Ovary (tissue), 9 donors: ENCODE measurements around the gene NOXO1. TPM values are rescaled to one million over a fixed set of nuclear protein-coding genes. Genes with fewer than 3 reads are reported as not detected.
"Not testable (repeated sequence)": the region's sequence is repeated elsewhere in the genome, so short reads cannot be mapped to it uniquely, and the experiment has no call there.

Experiments
- DNase-seq, 5 donors: peaks; one replicate each; pipeline ENCODE4 v3.0.0-alpha.2; 2019 to 2020
- H3K27ac ChIP-seq, 2 donors: fragments of 200-600 bp; one replicate each; pipeline versions ENCODE4 v1.5.1 to v1.8.0; 2019 to 2022
- H3K27me3 ChIP-seq: fragments of 200-600 bp; one replicate; pipeline ENCODE4 v1.8.0; 2022
- H3K36me3 ChIP-seq: fragments of 200-600 bp; sonication (generic); one replicate; pipeline ENCODE4 v1.5.1; 2019
- H3K4me1 ChIP-seq: one replicate; pipeline ENCODE4 v1.8.1; 2013; ENCODE audit warnings: mild to moderate bottlenecking, moderate library complexity; ENCODE audit not compliant: insufficient read depth
- H3K4me3 ChIP-seq: fragments of 200-600 bp; sonication (generic); one replicate; pipeline ENCODE4 v1.5.1; 2017
- H3K9me3 ChIP-seq, 2 donors: fragments of 200-600 bp in 1 of 2; sonication (generic) in 1 of 2; one replicate each; pipeline versions ENCODE4 v1.5.1 to v1.8.1; 2013 to 2019; ENCODE audit warnings: mild to moderate bottlenecking in 1 of 2, moderate library complexity in 1 of 2
- CTCF ChIP-seq, 3 donors: fragments of 450-650 bp in 2 of 3; fragments of 200-600 bp in 1 of 3; IDR thresholded peaks; one replicate each; pipeline versions ENCODE4 v1.5.1 to v1.8.0; 2016 to 2022; ENCODE audit warnings: antibody characterized with exemption in 3 of 3, mild to moderate bottlenecking in 1 of 3
- EP300 ChIP-seq: sonication (generic); formaldehyde crosslinking; IDR thresholded peaks from one replicate; pipeline ENCODE4 v1.6.1; 2017; ENCODE audit warnings: antibody characterized with exemption
- POLR2A ChIP-seq: fragments of 450-650 bp; IDR thresholded peaks from one replicate; pipeline ENCODE4 v1.6.1; 2017; ENCODE audit warnings: antibody characterized with exemption, mild to moderate bottlenecking, moderate library complexity
- WGBS, 3 donors: extraction: QIAGEN DNeasy Blood & Tissue Kit in 1 of 3; methylation state at CpG; one replicate each; pipeline versions ENCODE4 v1.1.5 to v1.1.7; 2013 to 2017; 5-methylcytosine and 5-hydroxymethylcytosine counted together
- intact Hi-C, 4 donors: fragments of 100-400 bp; cut with DNase I; formaldehyde crosslinking; loops; one replicate each; pipeline versions ENCODE4 v1.11.0 to v1.15.1; 2022 to 2023
- polyA plus RNA-seq, 2 donors: library from polyadenylated mRNA; stranded (reverse); fragments of 200-250 nt in 1 of 2; fragments of 350-450 nt in 1 of 2; fragmentation: Illumina TruSeq in 1 of 2; extraction: RNeasy Lipid Tissue Mini Kit (QIAGEN cat#74804) in 1 of 2; gene quantifications; one replicate each; pipeline ENCODE4 v1.2.3, GENCODE V29; 2013 to 2014
- total RNA-seq, 7 donors: library from RNA; depleted of rRNA in 2 of 7; stranded (reverse); fragments of >200 nt in 2 of 7; fragmentation: NEBNext Ultra II Directional in 3 of 7; extraction: Animal tissue kit (Norgen Biotek cat#: 25700) in 3 of 7; gene quantifications; one replicate each; pipeline versions ENCODE4 v1.1.0 to v1.2.4, GENCODE V29; 2016 to 2023
- donor health status: DM: no; HTN: no; CAD: no; lungs with moderate emphysema.
- donor health status: DM: no; HTN: no; CAD: no.
- donor health status: Bipolar disorder and iron deficiency.
- donor health status: DM: yes; HTN: yes; CAD: no.
- donor health status: DM: no; HTN: no; CAD: no.
- donor health status: DM: yes; HTN: yes; CAD: no.

NOXO1 gene
- total and polyA plus RNA-seq, 9 donors = 0.36 to 1.3 (median 0.48) TPM; not detected in 4

- TF ChIP-seq EP300 (no peak), POLR2A (peak; percentile 84)
- H3K27me3 ChIP-seq = no peaks in the 10 kb centered on the region
- 1 to 2% (median 1%) methylated on average over 54 to 77 of the region's 77 CpGs for WGBS, 3 donors
- intact Hi-C loops = no loop called here
- H3K4me3 ChIP-seq = peak within 1 kb of the TSS; percentile 68
- peak; percentile 100 for DNase-seq
- no peaks in the 10 kb centered on the region for H3K9me3 ChIP-seq
- peak within 1 kb of the TSS; percentile 15 to 74 for H3K27ac ChIP-seq
- peaks cover 4% of the 10 kb centered on the region for H3K4me1 ChIP-seq
- no peaks in the 10 kb centered on the region for H3K36me3 ChIP-seq
These were observed 38.2 kb downstream of the NOXO1 start, which contains the start of gene MSRB1 for GRCh38 chr16:1942810-1943726. MSRB1 (minus strand) TSS chr16:1943199; CDS start chr16:1943156, 43 bp downstream.

GRCh38 chr16:1942047-1942809, 39.0 kb downstream of the NOXO1 start:
- H3K36me3 ChIP-seq = no peaks in the 10 kb centered on the region
- WGBS, 3 donors = 17 to 24% (median 17%) methylated on average over 9 to 17 of the region's 17 CpGs
- H3K27ac ChIP-seq = peak overlapping the region in 1 of 2 donors; percentile 15
- no peaks in the 10 kb centered on the region for H3K27me3 ChIP-seq
- intact Hi-C loops = no loop called here
- H3K4me3 ChIP-seq = peak overlapping the region; percentile 68
- no peak for TF ChIP-seq EP300
- peaks cover 4% of the 10 kb centered on the region for H3K4me1 ChIP-seq
- no peaks in the 10 kb centered on the region for H3K9me3 ChIP-seq
- peak in 1 of 5 donors; percentile 46 for DNase-seq

GRCh38 chr16:1941162-1942046, 39.9 kb downstream of the NOXO1 start:
- WGBS, 3 donors = 80 to 86% (median 86%) methylated on average over 30 of the region's 30 CpGs
- H3K9me3 ChIP-seq = no peaks in the 10 kb centered on the region
- H3K4me3 ChIP-seq = no peak overlapping the region
- no peaks in the 10 kb centered on the region for H3K36me3 ChIP-seq
- H3K27me3 ChIP-seq = no peaks in the 10 kb centered on the region
- H3K4me1 ChIP-seq = peaks cover 4% of the 10 kb centered on the region
- no peak for DNase-seq
- no peak overlapping the region for H3K27ac ChIP-seq
- intact Hi-C loops = no loop called here
- TF ChIP-seq EP300 = no peak
- TF ChIP-seq CTCF (IDR thresholded peaks at IDR 0.05) = no peak
- TF ChIP-seq POLR2A = no peak

- Histone ChIP-seq H3K4me3 (no peak overlapping the region), H3K27me3 (no peaks in the 10 kb centered on the region), H3K27ac (no peak overlapping the region), H3K36me3 (no peaks in the 10 kb centered on the region), H3K4me1 (peaks cover 4% of the 10 kb centered on the region), H3K9me3 (no peaks in the 10 kb centered on the region)
- TF ChIP-seq CTCF (IDR thresholded peaks at IDR 0.05) = no peak
- TF ChIP-seq EP300 = no peak
- TF ChIP-seq POLR2A = no peak
- 89 to 91% (median 90%) methylated on average over 23 of the region's 23 CpGs for WGBS, 3 donors
- DNase-seq = no peak
- intact Hi-C loops = no loop called here
These were observed 40.8 kb downstream of the NOXO1 start for GRCh38 chr16:1940273-1941161.

- H3K36me3 ChIP-seq, H3K4me1 ChIP-seq, H3K4me3 ChIP-seq, intact Hi-C loops, H3K27me3 ChIP-seq, H3K27ac ChIP-seq, DNase-seq, H3K9me3 ChIP-seq: not testable (repeated sequence)
- 96 to 98% (median 97%) methylated on average over 8 of the region's 8 CpGs for WGBS, 3 donors
These were observed 41.4 kb downstream of the NOXO1 start for GRCh38 chr16:1939833-1940232.
